SJSA1 (cell line): Measurements from ENCODE around the gene TRPM4. TPM values are rescaled to one million over a fixed set of nuclear protein-coding genes. Genes with fewer than 3 reads are reported as not detected.

Source experiments
- DNase-seq, 2 experiments: peaks; one replicate each; pipeline ENCODE4 v3.0.0-alpha.2; 2015 to 2020; ENCODE audit warnings: low spot score in 2 of 2, low read depth in 1 of 2
- H3K27ac ChIP-seq: fragments of 250-450 bp; sonication (Bioruptor Pico); 2 replicates; pipeline ENCODE4 v1.5.1; 2020; ENCODE audit warnings: mild to moderate bottlenecking, moderate library complexity
- H3K27me3 ChIP-seq: fragments of 250-450 bp; sonication (Bioruptor Pico); replicated peaks from 2 replicates; pipeline ENCODE4 v1.5.1; 2020; ENCODE audit warnings: mild to moderate bottlenecking, moderate library complexity
- H3K36me3 ChIP-seq: fragments of 250-450 bp; sonication (Bioruptor Pico); 2 replicates; pipeline ENCODE4 v1.5.1; 2020; ENCODE audit warnings: mild to moderate bottlenecking
- H3K4me1 ChIP-seq: fragments of 250-450 bp; sonication (Bioruptor Pico); replicated peaks from 2 replicates; pipeline ENCODE4 v1.6.1; 2021; ENCODE audit warnings: mild to moderate bottlenecking
- H3K4me3 ChIP-seq: fragments of 250-450 bp; sonication (Bioruptor Pico); 2 replicates; pipeline ENCODE4 v1.5.1; 2020; ENCODE audit warnings: mild to moderate bottlenecking
- H3K9me3 ChIP-seq: fragments of 250-450 bp; sonication (Bioruptor Pico); replicated peaks from 2 replicates; pipeline ENCODE4 v1.5.1; 2020; ENCODE audit warnings: mild to moderate bottlenecking
- total RNA-seq: library from RNA; depleted of rRNA; stranded (reverse); fragments of >200 nt; shearing (Covaris generic); gene quantifications from 2 replicates; pipeline ENCODE4 v1.2.3, GENCODE V29; 2014; rRNA removed

TRPM4 gene
- 6.8 and 9.2 TPM in 2 replicates for total RNA-seq

GRCh38 chr19:49157445-49158224 is at the start of gene TRPM4:
TSS of gene TRPM4 (plus strand) at chr19:49157792. CDS start at chr19:49157867, 75 bp downstream.
- peak within 1 kb of the TSS; percentile 34; the same call in 1 of the 2 replicates for H3K27ac ChIP-seq
- H3K9me3 ChIP-seq, result no peaks in the 10 kb centered on the region
- no peaks in the 10 kb centered on the region; the same call in 1 of the 2 replicates for H3K36me3 ChIP-seq
- H3K4me3 ChIP-seq, result peak within 1 kb of the TSS; percentile 85
- peak; percentile 60 to 91 for DNase-seq
- no peaks in the 10 kb centered on the region for H3K27me3 ChIP-seq
- H3K4me1 ChIP-seq, result peaks cover 8% of the 10 kb centered on the region; the same call in 1 of the 2 replicates

- H3K36me3 ChIP-seq, result peaks cover 60% of the 10 kb centered on the region
These were observed 48.5 kb upstream of the TRPM4 start for GRCh38 chr19:49109051-49109450.

GRCh38 chr19:49109569-49110233 is 47.9 kb upstream of the TRPM4 start:
- Histone ChIP-seq H3K27ac (no peak overlapping the region), H3K27me3 (no peaks in the 10 kb centered on the region), H3K4me3 (no peak overlapping the region), H3K36me3 (peaks cover 55% of the 10 kb centered on the region), H3K9me3 (peaks cover 3% of the 10 kb centered on the region), H3K4me1 (peaks cover 33% of the 10 kb centered on the region)
- DNase-seq, result no peak

More at GRCh38 chr19:49109051-49109450, 48.5 kb upstream of the TRPM4 start:
- peaks cover 30% of the 10 kb centered on the region for H3K4me1 ChIP-seq
- peaks cover 2% of the 10 kb centered on the region for H3K9me3 ChIP-seq
- no peaks in the 10 kb centered on the region for H3K27me3 ChIP-seq
- no peak for DNase-seq
- no peak overlapping the region for H3K27ac ChIP-seq
- no peak overlapping the region for H3K4me3 ChIP-seq

GRCh38 chr19:49110567-49110966 is 47.0 kb upstream of the TRPM4 start:
- no peak overlapping the region for H3K4me3 ChIP-seq
- H3K36me3 ChIP-seq, result peaks cover 46% of the 10 kb centered on the region
- H3K27me3 ChIP-seq, result no peaks in the 10 kb centered on the region
- no peak for DNase-seq
- peaks cover 41% of the 10 kb centered on the region for H3K4me1 ChIP-seq
- H3K9me3 ChIP-seq, result peaks cover 3% of the 10 kb centered on the region
- H3K27ac ChIP-seq, result no peak overlapping the region

GRCh38 chr19:49111218-49111998 is 46.2 kb upstream of the TRPM4 start:
- Histone ChIP-seq H3K27ac (no peak overlapping the region), H3K27me3 (no peaks in the 10 kb centered on the region), H3K4me3 (no peak overlapping the region), H3K9me3 (peaks cover 3% of the 10 kb centered on the region), H3K36me3 (peaks cover 43% of the 10 kb centered on the region), H3K4me1 (peaks cover 41% of the 10 kb centered on the region)
- DNase-seq, result no peak

GRCh38 chr19:49113762-49114629 is 43.6 kb upstream of the TRPM4 start, which contains the start of gene LIN7B:
TSS of gene LIN7B (plus strand) at chr19:49114370. CDS start at chr19:49114405, 35 bp downstream.
- peak; percentile 81 to 94 for DNase-seq
- Histone ChIP-seq H3K27me3 (no peaks in the 10 kb centered on the region), H3K27ac (peak within 1 kb of the TSS; percentile 45; the same call in 1 of the 2 replicates), H3K36me3 (peaks cover 17% of the 10 kb centered on the region), H3K4me3 (peak within 1 kb of the TSS; percentile 74), H3K9me3 (peaks cover 3% of the 10 kb centered on the region), H3K4me1 (peaks cover 51% of the 10 kb centered on the region)

- H3K36me3 ChIP-seq, result peaks cover 9% of the 10 kb centered on the region
- H3K27ac ChIP-seq, result peak overlapping the region; percentile 45; the same call in 1 of the 2 replicates
- H3K4me3 ChIP-seq, result peak overlapping the region; percentile 74
- DNase-seq, result peak; percentile 62 to 68
- peaks cover 3% of the 10 kb centered on the region for H3K9me3 ChIP-seq
- peaks cover 1% of the 10 kb centered on the region; the same call in 1 of the 2 replicates for H3K27me3 ChIP-seq
- H3K4me1 ChIP-seq, result peaks cover 49% of the 10 kb centered on the region
These were observed 42.8 kb upstream of the TRPM4 start for GRCh38 chr19:49114630-49115363.

- H3K9me3 ChIP-seq, result peaks cover 3% of the 10 kb centered on the region
- H3K4me3 ChIP-seq, result no peak overlapping the region
- peaks cover 8% of the 10 kb centered on the region for H3K27me3 ChIP-seq
- H3K4me1 ChIP-seq, result peaks cover 38% of the 10 kb centered on the region
- DNase-seq, result no peak
- no peak overlapping the region for H3K27ac ChIP-seq
- H3K36me3 ChIP-seq, result peaks cover 9% of the 10 kb centered on the region
These were observed 41.0 kb upstream of the TRPM4 start for GRCh38 chr19:49116544-49116943.

GRCh38 chr19:49117677-49118564 is 39.7 kb upstream of the TRPM4 start:
- Histone ChIP-seq H3K9me3 (peaks cover 3% of the 10 kb centered on the region), H3K4me1 (peaks cover 38% of the 10 kb centered on the region), H3K36me3 (peaks cover 9% of the 10 kb centered on the region), H3K4me3 (peak overlapping the region; percentile 58), H3K27me3 (peaks cover 8% of the 10 kb centered on the region), H3K27ac (peak overlapping the region; percentile 76; the same call in 1 of the 2 replicates)
- DNase-seq, result no peak

- H3K36me3 ChIP-seq, result peaks cover 9% of the 10 kb centered on the region
- H3K4me3 ChIP-seq, result peak within 1 kb of the TSS; percentile 58
- H3K27me3 ChIP-seq, result peaks cover 8% of the 10 kb centered on the region
- peak within 1 kb of the TSS; percentile 76 for H3K27ac ChIP-seq
- peaks cover 36% of the 10 kb centered on the region for H3K4me1 ChIP-seq
- DNase-seq, result peak; percentile 94 to 95
- H3K9me3 ChIP-seq, result peaks cover 3% of the 10 kb centered on the region
These were observed 38.8 kb upstream of the TRPM4 start, which contains the start of gene C19orf73 for GRCh38 chr19:49118565-49119410. TSS of gene C19orf73 (minus strand) at chr19:49119143. CDS start at chr19:49119022, 121 bp downstream.
